IPS DF 6.9 (cell line): ENCODE data around the gene OLIG2.

Source experiments
- DNase-seq: peaks from one replicate; pipeline ENCODE4 v3.0.0-alpha.2; 2013; ENCODE audit warnings: low read depth, low spot score
- H3K27ac ChIP-seq: one replicate; pipeline ENCODE4 v1.5.1; 2013; ENCODE audit warnings: low read length, control low read depth
- H3K27me3 ChIP-seq: 2 replicates; pipeline ENCODE4 v1.6.1; 2013; ENCODE audit warnings: mild to moderate bottlenecking, low read length; ENCODE audit not compliant: control insufficient read depth, insufficient read depth
- H3K36me3 ChIP-seq: 2 replicates; pipeline ENCODE4 v1.6.1; 2013; ENCODE audit warnings: low read length; ENCODE audit not compliant: control insufficient read depth, insufficient read depth
- H3K4me1 ChIP-seq: 2 replicates; pipeline ENCODE4 v1.6.1; 2013; ENCODE audit warnings: low read length; ENCODE audit not compliant: control insufficient read depth, insufficient read depth
- H3K4me3 ChIP-seq: 2 replicates; pipeline ENCODE4 v1.5.1; 2013; ENCODE audit warnings: mild to moderate bottlenecking, low read length
- H3K9me3 ChIP-seq: 2 replicates; pipeline ENCODE4 v1.6.1; 2013; ENCODE audit warnings: low read length, inconsistent platforms; ENCODE audit not compliant: control insufficient read depth, insufficient read depth
- WGBS: extraction: QIAGEN DNeasy Blood & Tissue Kit; methylation state at CpG from one replicate; pipeline ENCODE4 v1.1.7; 2013; ENCODE audit warnings: mixed read lengths, missing lambda C conversion rate; ENCODE audit not compliant: insufficient read length, insufficient coverage; 5-methylcytosine and 5-hydroxymethylcytosine counted together

Gene OLIG2

GRCh38 chr21:33071770-33072306, 46.1 kb downstream of the OLIG2 start:
- H3K36me3 ChIP-seq: no peaks in the 10 kb centered on the region; the same call in 1 of the 2 replicates
- H3K27me3 ChIP-seq: peaks cover 76% of the 10 kb centered on the region
- H3K27ac ChIP-seq: no peak overlapping the region
- no CpG with 5 or more reads among the region's 38 CpGs for WGBS
- no peaks in the 10 kb centered on the region for H3K9me3 ChIP-seq
- DNase-seq: no peak
- no peak overlapping the region for H3K4me3 ChIP-seq
- peaks cover 11% of the 10 kb centered on the region for H3K4me1 ChIP-seq

- no peaks in the 10 kb centered on the region; the same call in 1 of the 2 replicates for H3K36me3 ChIP-seq
- H3K4me3 ChIP-seq: no peak overlapping the region
- H3K4me1 ChIP-seq: peaks cover 11% of the 10 kb centered on the region
- no peak overlapping the region for H3K27ac ChIP-seq
- WGBS: no CpG with 5 or more reads among the region's 4 CpGs
- peaks cover 58% of the 10 kb centered on the region for H3K27me3 ChIP-seq
- DNase-seq: no peak
- no peaks in the 10 kb centered on the region for H3K9me3 ChIP-seq
Observed at GRCh38 chr21:33073636-33074035, 47.9 kb downstream of the OLIG2 start.

GRCh38 chr21:33075128-33075527, 49.4 kb downstream of the OLIG2 start:
- Histone ChIP-seq H3K4me3 (no peak overlapping the region), H3K4me1 (peaks cover 11% of the 10 kb centered on the region), H3K9me3 (no peaks in the 10 kb centered on the region), H3K27ac (no peak overlapping the region), H3K27me3 (peaks cover 49% of the 10 kb centered on the region), H3K36me3 (no peaks in the 10 kb centered on the region; the same call in 1 of the 2 replicates)
- WGBS: no CpG with 5 or more reads among the region's 9 CpGs
- DNase-seq: no peak

GRCh38 chr21:33075596-33076195, 50.0 kb downstream of the OLIG2 start:
- Histone ChIP-seq H3K27me3 (peaks cover 47% of the 10 kb centered on the region), H3K4me1 (peaks cover 10% of the 10 kb centered on the region), H3K27ac (no peak overlapping the region), H3K36me3 (no peaks in the 10 kb centered on the region), H3K4me3 (no peak overlapping the region), H3K9me3 (no peaks in the 10 kb centered on the region)
- WGBS: no CpG with 5 or more reads among the region's 11 CpGs
- DNase-seq: no peak

- Histone ChIP-seq H3K36me3 (no peaks in the 10 kb centered on the region), H3K4me3 (no peak overlapping the region), H3K9me3 (no peaks in the 10 kb centered on the region), H3K27me3 (peaks cover 37% of the 10 kb centered on the region), H3K4me1 (peaks cover 8% of the 10 kb centered on the region), H3K27ac (no peak overlapping the region)
- WGBS: no CpG with 5 or more reads among the region's 11 CpGs
- no peak for DNase-seq
Observed at GRCh38 chr21:33076600-33077329, 51.0 kb downstream of the OLIG2 start.
